PFSK-1 (cell line): ENCODE measurements around the gene SPOCK3.

Source experiments
- POLR2AphosphoS5 ChIP-seq: IDR thresholded peaks from 2 replicates; pipeline ENCODE4 v1.6.1; 2012; ENCODE audit warnings: low read depth, mild to moderate bottlenecking, control low read depth, low read length, moderate library complexity
- REST ChIP-seq, 2 experiments: IDR thresholded peaks; 2 replicates each; pipeline versions ENCODE4 v1.6.1 to v1.8.0; 2011 to 2012; ENCODE audit warnings: low read depth in 2 of 2, low read length in 2 of 2, control low read depth in 1 of 2, inconsistent platforms in 1 of 2, mild to moderate bottlenecking in 1 of 2, moderate library complexity in 1 of 2; ENCODE audit not compliant: insufficient read depth in 1 of 2
- SIN3A ChIP-seq: IDR thresholded peaks from 2 replicates; pipeline ENCODE4 v1.6.1; 2012; ENCODE audit warnings: mild to moderate bottlenecking, low read length, moderate library complexity, borderline replicate concordance; ENCODE audit not compliant: insufficient read depth
- TAF1 ChIP-seq: IDR thresholded peaks from 2 replicates; pipeline ENCODE4 v1.6.1; 2012; ENCODE audit warnings: low read length, control low read depth, borderline replicate concordance; ENCODE audit not compliant: insufficient read depth

DNA sequence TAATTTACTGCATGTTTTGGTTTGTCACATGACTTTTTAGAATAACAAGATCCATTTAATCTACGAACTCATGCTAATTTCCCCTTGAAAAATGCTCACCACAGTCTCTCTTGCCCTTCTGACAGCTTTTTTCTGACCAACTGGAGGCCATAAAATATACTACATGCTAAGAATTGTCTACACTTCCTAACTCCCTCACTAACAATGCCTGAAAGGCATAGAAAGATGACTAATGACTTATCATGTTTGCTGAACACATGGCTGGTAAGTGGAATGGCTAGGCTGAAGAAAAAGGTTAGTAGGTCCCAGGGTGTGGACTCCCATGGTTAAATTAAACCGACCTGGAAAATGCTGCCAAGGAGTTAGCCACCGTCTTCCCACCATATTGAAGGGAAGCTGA lies 309.9 kb downstream of the SPOCK3 start:
- TF ChIP-seq POLR2AphosphoS5 (no peak), SIN3A (no peak), REST (IDR thresholded peaks at IDR 0.05; ENCODE audit: insufficient read depth in 1 of 2, low read depth in 2 of 2, low read length in 2 of 2) (no peak), TAF1 (no peak)
